Vagina (tissue), 2 donors: ENCODE results near the gene AAMDC.

ENCODE experiments used
- POLR2A ChIP-seq, 2 donors: fragments of 450-650 bp; IDR thresholded peaks; one replicate each; pipeline ENCODE4 v1.6.1; 2017; ENCODE audit warnings: antibody characterized with exemption in 2 of 2, mild to moderate bottlenecking in 2 of 2, moderate library complexity in 2 of 2
- POLR2AphosphoS5 ChIP-seq, 2 donors: sonication (generic); formaldehyde crosslinking; IDR thresholded peaks; one replicate each; pipeline ENCODE4 v1.9.0; 2017; ENCODE audit warnings: antibody characterized with exemption in 2 of 2, mild to moderate bottlenecking in 2 of 2, low read depth in 1 of 2; ENCODE audit not compliant: insufficient read depth in 1 of 2
- TF ChIP-seq, protein P1 (sequence below), 3 experiments: fragments of 450-650 bp in 2 of 3; fragments of 200-600 bp in 1 of 3; sonication (generic) in 1 of 3; IDR thresholded peaks; one replicate each; pipeline ENCODE4 v1.5.1; 2017 to 2019; ENCODE audit warnings: antibody characterized with exemption in 3 of 3, mild to moderate bottlenecking in 2 of 3, moderate library complexity in 2 of 3

DNA sequence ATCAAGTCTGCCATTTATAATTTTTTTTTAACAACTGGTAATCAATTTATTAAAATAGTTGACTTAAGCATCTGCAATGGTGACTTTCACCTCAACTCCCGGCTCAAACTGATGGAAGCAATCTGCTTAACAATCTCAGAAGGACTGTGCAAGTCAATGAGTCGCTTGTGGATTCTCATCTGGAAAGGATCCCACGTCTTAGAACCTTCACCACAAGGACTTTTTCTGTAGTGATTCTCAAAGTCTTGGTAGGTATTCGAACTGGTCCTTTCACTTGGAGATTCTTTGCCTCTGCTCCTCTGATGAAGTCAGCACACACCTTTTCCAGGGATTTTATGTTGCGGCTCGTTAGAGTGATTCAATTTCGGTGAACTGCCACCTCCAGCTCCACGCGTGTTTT is 7.7 kb upstream of the AAMDC start:
- TF ChIP-seq POLR2A (IDR thresholded peaks at IDR 0.05) (no peak), POLR2AphosphoS5 (IDR thresholded peaks at IDR 0.05; ENCODE audit: insufficient read depth in 1 of 2, low read depth in 1 of 2) (no peak)
- TF ChIP-seq, protein P1, sequence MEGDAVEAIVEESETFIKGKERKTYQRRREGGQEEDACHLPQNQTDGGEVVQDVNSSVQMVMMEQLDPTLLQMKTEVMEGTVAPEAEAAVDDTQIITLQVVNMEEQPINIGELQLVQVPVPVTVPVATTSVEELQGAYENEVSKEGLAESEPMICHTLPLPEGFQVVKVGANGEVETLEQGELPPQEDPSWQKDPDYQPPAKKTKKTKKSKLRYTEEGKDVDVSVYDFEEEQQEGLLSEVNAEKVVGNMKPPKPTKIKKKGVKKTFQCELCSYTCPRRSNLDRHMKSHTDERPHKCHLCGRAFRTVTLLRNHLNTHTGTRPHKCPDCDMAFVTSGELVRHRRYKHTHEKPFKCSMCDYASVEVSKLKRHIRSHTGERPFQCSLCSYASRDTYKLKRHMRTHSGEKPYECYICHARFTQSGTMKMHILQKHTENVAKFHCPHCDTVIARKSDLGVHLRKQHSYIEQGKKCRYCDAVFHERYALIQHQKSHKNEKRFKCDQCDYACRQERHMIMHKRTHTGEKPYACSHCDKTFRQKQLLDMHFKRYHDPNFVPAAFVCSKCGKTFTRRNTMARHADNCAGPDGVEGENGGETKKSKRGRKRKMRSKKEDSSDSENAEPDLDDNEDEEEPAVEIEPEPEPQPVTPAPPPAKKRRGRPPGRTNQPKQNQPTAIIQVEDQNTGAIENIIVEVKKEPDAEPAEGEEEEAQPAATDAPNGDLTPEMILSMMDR (IDR thresholded peaks at IDR 0.05), result no peak
